Hematopoietic multipotent progenitor cell treated with erythropoietin and hydrocortisone succinate and interleukin-3 and kit ligand, for 6 days (in vitro differentiated cells): ENCODE data around the gene SMPD3.

Source experiments
- DNase-seq: peaks from one replicate; pipeline ENCODE4 v3.0.0-alpha.2; 2015

Gene SMPD3

DNA sequence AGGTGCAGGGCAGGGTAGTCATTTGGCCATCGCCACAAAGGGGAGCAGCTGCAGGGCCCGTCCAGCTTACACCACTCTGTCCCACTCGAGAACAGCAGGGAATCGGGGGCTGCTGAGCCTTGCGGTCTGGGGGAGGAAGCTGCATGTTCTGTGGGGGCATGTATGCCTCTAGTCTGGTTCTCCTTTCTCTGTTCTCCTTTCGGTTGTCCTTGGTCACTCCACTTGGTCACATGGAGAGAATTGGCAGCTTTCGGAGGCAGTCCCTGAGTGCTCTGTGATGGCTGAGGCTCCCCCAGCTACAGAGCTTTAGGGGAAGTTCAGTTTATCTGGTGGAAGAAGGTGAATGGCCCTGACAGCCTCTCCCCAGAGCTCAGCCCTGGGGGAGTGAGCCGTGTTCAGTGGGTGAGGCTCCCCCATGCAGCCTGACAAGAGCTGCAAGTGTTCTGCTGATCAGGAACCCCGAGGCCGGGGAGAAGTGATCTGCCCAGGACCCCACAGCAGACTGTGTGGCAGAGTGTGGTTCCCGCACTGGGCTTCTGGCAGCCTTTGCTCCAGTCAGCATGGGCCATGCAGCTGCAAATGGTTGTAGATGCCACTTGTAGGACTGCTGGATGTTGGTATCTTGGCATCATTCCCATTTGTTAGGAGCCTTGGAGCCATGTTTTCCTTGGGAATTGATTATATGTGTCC lies 22.3 kb upstream of the SMPD3 start:
- peak; percentile 76 for DNase-seq

DNA sequence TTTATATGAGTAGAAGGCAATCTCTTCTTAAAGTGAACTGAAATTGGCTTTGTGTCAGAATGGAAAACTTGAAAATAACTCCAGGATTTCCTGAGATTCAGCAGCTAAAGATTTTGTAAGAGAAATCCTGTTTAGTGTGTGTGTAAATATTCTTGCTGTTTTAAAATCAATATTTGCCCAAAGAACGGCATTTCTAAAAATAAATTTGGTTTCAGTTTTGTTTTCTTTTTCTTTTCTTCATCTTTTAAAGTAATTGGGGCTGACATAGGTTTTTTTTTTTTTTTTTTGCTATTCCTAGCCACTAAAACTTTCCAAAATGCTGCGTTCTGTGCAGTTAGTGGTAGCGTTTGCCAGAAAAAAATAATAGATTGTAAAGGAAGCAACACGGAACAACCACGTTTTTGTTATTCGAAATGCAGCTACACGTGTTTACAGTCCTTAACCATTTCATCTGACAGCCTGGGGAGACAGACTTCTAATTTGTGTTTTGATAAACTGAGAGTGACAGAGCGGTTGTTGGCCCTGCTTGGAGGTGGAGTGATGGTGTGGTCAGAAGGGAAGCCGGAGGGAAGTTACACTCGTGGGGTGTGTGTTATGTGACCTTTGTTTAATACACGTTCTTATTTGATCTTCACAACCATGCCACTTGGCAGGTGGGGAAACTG lies 21.6 kb upstream of the SMPD3 start:
- peak; percentile 28 for DNase-seq

DNA sequence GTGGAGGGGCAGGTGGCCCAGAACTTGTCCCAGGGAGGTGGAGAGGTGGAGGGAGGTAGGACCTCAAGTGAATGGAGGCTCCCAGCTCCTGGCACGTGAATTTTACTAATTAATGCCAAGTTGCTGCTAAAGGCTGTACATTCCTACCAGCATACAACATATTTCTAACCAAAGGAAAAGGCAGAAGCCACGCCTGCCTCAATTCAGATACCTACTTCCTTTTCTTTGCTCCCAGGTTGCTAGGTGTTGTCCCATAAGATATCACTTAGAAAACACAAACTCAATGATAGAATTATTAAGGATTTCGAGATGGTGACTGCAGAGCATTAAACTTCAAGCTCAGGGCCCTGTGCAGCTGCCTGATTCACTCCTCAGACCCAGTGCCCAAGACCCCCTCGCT lies 20.5 kb upstream of the SMPD3 start:
- DNase-seq: no peak

DNA sequence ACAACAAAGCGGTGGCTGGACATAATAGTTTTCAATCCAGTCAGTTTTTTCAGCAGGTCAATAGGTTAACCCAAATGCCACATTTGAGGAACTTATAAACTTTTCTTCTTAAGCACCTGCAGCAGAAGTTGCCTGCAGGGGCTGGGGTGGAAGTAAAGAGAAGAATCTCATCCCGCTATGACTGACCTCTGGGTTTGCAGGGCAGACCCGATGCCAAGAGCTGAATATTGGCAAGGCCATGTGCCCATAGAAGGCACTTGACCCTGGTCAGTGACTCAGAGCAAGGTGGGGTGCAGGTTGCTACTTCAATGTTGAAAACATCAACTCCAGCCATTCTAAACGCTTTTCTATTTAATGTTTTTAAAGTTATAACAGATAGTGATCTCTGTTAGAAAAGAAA lies 17.9 kb upstream of the SMPD3 start:
- no peak for DNase-seq

DNA sequence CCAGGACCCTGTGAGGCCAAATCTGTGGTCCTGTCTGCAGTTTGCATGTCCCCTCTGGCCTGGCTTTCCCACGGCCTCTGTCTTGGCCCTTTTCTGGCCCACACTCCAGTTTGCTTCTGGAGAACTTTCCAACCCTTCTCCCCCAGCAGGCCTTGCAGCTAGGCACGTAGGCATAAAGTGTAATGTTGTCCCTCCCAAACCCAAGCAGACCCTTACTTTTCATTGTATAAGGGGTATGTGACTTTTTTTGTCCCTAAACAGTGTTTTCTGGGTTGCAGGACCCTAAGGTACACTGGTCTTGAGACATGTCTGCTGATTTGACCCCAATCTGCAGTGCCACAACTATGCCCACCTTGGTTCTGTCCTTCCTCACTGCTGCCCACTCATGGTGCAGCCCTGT lies 15.6 kb upstream of the SMPD3 start:
- DNase-seq: no peak

DNA sequence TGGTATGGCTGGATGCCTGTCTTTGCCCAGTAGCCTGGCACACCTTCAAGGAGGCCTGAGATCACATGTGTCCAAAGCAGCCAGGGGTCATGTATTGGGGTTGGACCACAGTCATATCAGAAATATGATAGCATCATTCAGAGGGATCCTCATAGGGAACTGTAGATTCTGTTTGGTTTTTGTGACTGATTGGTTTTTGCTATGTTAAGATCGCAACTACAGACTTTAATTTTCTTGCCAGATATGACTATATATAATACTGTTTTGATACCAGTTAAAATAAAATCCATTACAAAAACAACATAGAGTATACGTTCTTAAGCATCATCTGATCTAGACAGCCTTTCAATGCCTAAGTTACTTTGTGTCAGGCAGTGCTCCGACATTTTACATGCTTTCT lies 11.8 kb upstream of the SMPD3 start:
- DNase-seq: no peak

DNA sequence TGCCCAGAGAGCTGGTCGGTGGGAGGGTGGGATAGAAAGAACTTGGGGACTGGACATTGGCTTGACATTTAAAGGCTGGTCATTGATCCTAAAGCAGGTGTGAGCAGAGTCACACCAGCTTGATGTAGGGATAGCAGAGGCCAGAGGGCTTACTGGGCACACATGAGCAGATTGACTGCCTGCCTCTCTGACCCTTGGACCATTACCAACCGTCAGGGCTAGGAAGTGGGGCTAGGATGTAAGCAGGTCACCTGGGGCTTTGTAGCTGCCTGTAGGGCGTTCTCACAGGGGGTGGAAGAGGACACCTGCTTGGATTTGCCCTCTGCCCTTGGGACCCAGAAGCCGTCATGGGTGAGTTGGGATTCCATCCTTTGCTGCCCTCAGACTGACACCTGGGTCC lies 11.1 kb upstream of the SMPD3 start:
- DNase-seq: no peak

DNA sequence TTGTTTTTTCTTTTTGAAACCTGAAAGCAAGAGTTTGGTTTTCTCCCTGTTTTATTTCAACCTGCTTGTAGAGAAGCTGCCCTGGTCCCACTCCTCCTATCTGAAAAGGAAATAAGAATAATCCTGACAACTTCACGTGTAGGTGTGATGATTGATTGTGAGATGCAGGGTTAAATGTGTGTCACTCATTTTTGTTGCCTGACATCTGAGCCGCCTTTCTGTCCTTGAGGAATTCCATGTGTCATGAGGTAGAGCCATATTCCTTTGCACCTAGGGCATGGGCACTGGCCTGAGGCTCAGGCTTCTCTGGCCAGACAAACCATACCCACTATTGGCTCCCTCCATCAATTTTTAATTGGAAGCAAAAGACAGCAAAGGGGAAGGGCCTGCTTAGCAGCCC lies 10.2 kb upstream of the SMPD3 start:
- no peak for DNase-seq

DNA sequence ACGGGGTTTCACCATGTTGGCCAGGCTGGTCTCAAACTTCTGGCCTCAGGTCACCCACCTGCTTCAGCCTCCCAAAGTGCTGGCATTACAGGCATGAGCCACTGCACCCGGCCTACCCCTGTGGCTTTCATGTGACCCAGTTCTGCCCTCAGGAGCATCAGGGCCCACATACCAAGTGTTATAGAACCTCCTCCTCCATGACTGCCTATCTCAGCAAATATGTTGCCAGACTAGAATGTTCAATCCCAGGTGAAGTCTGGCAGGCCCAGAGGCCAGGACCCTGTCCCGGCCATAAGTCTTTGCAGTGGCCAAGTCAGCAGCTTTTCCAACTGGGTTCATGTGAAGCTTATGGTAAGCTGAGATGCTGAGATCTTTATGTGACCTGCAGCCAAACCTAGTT lies 9.8 kb upstream of the SMPD3 start:
- DNase-seq: no peak

DNA sequence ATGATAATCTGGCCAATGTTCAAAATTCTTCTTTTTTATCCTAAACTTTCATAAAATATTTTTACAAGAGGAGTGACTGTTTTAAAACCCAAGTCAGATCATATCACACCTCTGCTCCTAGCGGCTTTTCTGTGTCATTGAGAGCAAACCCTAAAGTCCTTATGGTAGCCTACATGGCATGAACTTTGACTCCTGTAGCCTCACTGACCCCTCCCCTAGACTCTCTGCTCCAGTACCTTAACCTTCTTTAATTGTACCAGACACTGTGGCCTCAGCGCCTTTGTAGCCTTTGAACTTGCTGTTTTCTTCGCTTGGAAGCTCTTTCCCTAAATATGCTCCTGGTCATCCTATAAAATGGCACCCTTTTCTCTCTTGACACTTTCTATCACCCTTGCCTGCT lies 7.3 kb upstream of the SMPD3 start:
- DNase-seq: no peak

DNA sequence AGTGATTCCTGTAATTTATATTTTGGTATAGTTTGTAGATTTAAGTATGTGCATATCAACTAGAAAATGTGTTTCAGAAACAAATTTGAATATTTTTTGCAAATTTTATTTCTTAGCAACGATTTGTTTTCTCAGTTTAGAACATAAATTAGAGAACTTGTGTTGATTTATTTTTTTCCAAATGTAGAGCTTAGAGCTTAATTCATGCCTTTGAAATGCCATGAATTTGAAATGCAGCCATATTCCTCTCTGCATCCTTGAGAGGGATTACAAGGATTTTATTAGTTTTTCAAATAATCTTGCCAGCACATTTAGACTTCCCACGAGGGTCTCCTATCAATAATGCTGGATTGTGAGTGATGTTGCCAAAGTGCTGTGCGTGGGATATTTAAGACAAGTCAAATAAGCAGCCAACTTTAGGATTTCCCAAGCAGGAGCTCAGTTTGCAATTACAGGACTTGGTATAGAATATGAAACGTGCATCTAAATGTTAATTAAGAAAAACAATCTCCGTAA lies 6.7 kb upstream of the SMPD3 start:
- no peak for DNase-seq

DNA sequence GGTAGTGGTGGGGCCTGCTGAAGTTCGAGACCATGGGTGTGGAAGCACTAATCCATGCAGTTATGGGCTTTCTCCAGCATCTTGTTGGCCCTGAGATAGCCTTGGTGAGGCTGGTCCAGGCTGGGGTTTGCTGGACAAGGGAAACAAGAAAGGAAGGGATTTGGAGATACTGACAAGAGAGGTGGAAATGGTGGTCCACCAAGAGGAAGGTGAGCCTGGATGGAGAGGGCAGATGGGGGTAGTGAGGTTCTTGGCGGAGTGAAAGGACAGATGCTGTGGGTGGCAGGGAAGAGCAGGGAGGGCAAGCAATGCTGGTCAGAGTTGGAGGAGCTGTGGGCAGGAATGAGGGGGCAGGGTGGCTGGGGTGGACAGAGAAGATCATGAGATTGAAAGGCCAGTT lies 5.5 kb upstream of the SMPD3 start:
- DNase-seq: no peak

DNA sequence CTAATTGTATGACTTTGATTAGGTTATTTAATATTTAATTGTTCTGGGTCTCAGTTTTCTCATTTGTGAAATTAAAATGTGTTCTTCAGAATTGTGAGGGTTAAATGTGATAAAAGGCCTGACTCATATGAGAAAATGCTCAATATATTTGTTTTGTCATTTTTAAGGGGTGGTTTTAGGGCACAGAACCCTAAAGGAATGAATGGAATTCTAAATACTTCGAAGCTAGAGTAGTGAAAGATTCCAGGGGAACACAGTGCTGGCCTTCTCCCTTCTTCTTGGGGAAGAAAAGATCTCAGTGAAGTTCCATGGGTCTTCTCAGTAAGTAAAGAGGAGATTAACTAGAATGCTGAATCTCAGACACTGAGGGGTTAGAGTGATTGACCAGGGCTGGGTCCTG lies 3.9 kb upstream of the SMPD3 start:
- no peak for DNase-seq

DNA sequence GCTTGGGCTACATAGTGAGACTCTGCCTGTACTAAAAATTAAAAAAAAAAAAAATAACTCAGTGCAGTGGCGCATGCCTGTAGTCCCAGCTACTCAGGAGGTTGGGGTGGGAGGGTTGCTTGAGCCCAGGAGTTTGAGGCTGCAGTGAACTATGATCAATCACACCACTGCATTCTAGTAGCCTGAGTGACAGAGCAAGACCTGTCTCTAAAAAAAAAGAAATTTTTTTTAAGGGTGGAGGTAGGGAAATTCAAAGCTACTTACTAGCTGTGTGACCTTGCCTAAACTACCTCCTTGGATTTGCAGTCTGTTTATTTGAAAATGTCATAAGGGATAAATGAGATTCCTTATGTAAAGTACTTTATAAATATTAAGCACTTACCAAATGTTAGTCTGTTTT lies 3.4 kb upstream of the SMPD3 start:
- no peak for DNase-seq

DNA sequence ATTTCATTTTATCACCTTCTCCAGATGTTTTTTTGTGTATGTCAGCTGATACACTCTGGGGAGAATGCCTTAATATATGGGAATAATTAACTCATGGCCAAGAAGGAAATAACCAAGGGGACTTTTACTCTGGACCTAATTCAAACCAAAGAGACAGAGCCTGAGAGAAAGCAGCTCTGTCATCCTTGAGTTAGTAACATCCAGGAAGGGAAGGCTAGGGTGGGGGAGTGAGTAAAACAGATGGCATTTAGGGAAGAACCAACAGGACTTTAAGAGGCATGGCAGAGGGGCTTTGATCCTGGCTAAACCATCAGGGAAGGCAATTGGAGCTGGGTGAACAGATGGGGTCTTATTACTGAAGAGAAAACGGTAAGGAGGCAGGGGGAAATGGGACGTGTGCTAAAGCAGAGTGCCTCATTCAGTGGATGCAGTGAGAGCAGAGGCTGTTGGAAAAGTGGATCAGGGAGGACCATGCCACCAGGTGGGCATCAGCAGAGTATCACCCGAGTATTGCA lies 2.5 kb upstream of the SMPD3 start:
- DNase-seq: no peak

DNA sequence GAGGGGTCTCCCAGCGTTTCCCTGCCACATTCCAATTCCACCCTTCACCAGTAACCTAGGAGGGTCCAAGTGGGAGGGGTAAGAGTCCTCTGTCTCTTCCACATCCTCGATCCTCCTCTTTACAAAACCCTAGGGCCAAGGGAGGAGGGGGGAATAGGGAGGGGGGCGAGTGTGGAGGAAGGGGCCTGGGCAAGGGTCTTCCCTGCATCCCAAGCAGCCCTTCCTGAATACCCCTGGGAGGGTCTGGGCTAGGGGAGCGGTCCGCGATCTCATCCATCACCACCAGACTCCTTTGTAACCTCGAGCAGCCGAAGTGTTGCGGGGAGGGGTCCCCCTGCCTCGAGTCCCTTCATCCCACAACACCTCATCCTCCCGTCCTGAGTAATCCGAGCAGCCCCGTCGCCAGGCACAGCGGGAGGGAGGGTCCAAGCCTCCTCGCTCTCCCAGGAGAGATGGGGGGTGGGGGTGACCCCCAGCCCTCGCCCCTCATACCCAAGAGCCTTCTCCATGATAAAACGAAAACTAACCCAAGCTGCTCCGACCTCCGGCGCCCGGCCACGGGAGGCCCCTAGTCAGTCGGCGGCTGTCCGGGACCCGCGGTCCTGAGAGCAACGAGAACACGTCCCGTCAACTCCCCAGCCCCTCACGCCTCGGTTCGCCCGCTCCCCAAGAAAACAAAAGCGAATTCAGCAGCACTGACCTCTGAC lies 502 bp downstream of the SMPD3 start:
- no peak for DNase-seq

DNA sequence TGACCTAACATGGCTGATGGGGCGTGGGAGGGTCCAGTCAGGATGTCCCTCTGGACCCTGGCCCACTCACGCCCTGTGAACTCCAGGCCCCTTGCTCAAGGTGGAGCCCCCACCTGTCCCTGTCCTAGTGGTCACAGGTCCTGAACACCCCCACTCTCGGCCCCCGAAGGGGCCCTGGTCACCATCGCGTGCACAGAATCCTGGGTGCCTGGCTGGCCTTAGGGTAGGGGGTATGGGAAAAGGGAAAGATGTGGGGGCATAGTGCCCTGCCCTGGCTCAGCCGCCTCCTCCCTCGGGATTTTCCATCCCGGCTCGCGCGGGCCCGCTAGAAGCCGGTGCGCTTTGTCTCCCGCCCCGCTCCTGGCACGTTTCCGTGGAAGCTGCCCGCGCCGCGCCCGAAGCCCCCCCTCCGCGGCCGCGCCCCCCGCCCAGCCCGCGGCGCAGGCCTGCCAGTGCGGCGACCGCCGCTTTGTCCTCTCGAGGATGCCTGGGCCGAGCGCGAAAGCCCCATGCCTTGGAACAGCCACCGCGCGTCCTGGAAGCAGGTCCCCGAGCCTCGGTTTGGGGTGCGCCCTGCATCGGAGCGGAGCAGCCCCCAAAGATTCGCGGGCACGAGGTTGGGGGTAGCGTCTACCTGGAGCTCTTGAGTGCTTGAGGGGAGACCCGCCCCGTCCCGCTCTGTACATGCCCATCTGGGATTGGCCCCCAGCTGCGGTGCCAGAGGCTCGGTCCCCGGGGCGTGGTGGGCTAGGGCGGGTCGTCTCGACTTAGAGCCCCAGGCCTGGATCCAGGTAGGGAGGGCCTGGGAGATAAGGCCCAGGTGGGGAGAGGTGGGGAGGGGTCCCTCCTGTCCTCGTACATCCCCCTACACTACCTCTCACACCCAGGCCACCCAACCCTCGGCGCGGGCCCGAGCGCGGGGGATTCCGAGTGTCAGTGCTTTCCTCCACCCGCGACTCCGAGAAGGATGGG lies 1.3 kb downstream of the SMPD3 start:
- DNase-seq: no peak

DNA sequence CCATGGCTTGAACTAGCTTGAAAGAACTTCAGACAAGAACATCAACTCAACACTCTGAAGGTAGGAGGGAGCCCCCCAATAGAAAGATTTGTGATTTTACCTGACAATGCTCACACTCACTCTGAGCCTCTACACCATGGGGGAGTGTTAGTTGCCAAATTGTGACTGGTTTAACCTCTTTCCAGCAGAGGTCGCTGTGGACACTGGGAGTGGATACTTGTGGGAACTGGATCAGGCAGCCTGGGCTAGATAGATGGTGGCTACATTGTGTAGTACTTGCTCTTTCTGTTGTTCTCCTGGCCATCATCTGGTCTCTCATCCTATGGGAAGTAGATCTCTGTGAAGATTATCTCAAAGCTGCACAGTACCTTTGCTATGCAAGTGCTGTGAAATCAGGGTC lies 2.9 kb downstream of the SMPD3 start:
- peak; percentile 91 for DNase-seq

DNA sequence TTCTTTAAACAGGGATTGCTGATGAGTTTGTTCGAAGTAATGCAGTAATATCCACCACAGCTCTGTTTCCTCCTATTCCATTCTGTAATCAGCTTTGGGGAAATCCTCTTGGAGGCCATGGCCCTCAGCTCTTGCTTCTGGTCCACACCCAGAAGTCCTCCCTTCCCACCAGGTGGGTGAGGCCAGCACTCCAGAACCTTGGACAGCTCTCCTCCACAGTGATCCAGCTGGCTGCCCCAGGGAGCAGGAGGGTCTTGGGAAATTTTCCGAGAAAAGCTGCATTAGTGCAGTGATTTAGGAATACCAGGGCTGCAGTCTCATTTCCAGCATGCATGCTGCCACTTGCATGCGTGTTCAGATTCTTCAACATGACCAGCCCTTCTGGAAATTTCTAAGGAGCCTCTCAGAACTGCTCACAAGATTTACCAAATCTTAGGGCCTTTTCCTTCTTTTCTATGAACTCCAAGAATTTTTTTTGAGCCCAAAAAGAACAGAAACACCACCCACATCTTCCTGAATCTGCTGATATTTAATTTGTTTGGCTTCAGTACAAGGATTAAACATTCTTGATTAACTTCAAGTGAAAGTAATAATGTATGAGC lies 4.2 kb downstream of the SMPD3 start:
- DNase-seq: peak; percentile 43

DNA sequence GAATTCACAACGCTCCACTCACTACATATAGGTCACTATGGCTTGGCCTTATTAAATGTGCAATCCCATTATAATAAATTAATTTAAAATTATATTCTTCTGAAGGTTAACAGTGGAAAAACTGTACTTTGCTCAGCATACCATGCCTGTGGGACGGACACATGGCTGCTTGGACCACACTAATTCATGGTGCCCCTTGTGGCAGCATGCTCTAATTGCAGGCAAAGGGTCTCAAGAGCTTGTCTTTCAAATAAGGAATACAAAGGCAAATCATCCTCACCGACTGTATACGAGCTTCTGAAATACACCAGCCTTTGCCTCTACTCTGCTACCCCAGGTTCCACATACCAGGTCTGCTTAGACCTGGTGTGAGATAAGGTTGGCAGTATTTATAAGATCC lies 11.7 kb downstream of the SMPD3 start:
- peak; percentile 48 for DNase-seq

DNA sequence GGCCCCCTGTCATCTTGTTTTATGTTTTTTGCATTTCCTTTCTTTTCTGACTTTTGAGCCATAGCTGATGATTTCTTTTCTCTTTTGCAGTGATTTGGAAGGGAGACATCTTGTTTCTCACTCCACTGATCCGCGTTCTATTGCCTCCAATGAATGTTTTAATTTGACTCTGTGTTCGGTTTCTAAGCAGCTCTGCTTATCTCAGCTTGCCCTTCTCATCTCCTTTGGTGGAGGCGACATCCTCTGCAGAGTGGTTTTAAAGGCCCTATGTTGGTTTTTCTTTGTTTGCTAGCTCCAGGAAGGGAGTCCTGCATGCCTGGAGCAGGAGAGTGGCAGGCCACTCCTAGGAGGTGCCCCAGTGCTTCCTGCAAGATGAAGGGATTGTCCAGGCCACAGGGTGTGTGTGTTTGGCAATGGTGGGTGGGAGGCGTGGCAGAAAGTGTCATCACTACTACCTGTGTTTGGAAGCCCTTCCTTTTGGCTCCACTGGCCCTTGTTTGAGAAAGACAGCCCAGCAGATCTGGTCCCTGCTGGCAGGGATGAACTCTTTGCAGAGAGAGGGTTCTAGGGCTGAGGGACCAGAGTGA lies 13.6 kb downstream of the SMPD3 start:
- DNase-seq: no peak

DNA sequence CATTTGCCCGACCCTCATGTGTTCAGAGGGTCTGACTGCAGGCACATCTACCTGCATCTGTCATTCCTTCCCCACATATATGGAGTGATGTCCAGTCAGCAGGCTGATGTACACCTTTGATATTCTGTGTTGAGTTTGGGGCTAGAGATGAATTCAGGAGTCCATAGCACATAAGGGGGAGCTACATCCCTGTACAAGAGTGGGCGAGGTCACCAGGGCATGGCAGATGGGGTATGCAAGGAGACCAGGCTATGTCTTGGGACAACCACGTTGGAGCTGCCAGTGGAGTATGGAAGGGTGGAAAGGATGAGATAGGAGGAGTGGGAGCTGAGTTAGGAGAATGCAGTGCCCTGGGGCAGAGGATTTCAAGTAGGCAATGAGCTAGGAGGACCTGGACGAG lies 15.0 kb downstream of the SMPD3 start:
- no peak for DNase-seq
